Measurements from ENCODE around the gene ARL5B. TPM values are rescaled to one million over a fixed set of nuclear protein-coding genes. Genes with fewer than 3 reads are reported as not detected.

ARL5B gene
- total RNA-seq, 2 donors from 2014 or later: 7.6 to 7.7 TPM

DNA sequence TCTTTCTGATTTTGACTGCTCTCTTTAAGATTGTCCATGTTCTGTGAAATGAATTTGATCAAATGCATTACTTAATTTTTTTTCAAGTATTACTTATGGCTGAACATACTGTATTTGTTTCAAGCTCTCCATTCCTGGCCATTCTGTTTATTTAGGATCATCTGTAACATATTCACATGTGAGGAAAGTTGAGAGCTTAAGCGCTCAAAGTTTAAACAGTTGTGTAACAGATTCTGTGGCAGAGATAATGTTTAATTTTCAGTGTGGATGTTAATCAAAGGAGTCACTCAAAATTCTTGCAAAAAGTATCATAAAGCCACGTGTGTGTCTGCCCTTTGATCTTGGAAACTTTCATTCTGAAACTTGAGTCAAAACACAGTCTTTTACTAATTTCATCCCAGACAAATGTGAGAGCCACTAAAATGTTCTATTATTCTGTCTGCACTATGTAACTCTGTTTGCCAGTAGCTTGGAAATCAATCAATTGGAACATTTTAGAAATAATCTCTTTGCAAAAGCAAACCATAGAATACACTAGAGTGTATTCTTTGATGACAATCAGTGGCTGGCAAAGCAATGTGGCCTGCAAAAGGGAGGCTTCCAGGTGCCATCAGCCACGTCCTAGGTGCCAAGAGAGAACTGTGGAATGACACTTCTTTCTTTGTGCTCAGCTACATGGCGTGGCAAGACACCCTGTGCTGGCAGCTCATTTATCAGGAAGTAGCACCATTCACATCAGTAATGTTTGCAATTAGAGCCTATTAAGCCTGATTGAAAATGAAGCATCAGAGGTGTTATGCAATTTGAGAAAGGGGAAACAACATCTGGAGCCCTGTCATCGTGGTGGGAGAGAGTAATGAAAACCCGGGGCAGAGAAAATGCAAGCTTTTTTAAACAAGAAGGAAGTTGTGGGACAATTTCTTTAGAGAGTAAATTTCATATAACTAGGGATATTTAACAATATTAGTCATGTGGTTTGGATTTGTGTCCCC is 40.9 kb downstream of the ARL5B start:
- Mint-ChIP-seq H3K27ac (no peak overlapping the region), H3K27me3 (peaks cover 0 to 4% of the 10 kb centered on the region in 2 donors), H3K9me3 (no peaks in the 10 kb centered on the region), H3K36me3 (no peaks in the 10 kb centered on the region), H3K4me3 (no peak overlapping the region), H3K4me1 (ENCODE audit: low read depth in 2 of 2) (no peaks in the 10 kb centered on the region)
- ATAC-seq: no peak
- DNase-seq (ENCODE audit: low spot score): no peak

DNA sequence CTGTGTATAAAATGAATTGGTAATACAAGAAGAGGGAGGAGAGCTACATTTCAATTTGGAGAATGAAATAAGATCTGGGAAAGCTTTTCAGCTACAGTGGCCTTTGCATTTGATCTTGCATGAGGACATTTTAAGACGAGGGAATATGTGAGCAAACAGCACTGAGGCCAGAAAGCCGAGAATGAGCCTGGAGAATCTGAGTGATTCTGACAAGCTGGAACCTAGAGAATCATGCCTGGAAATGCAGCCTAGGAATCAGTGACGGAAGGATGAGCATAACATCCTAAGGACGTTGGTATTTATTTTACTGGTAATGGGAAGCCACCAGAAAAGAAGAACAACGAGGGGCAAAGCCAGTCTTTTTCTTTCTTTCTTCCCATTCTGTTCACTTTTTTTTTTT is 44.3 kb downstream of the ARL5B start:
- no peaks in the 10 kb centered on the region for H3K9me3 Mint-ChIP-seq
- no peak for DNase-seq (ENCODE audit: low spot score)
- no peak for ATAC-seq
- no peak overlapping the region for H3K27ac Mint-ChIP-seq
- no peak overlapping the region for H3K4me3 Mint-ChIP-seq
- no peaks in the 10 kb centered on the region for H3K36me3 Mint-ChIP-seq
- H3K4me1 Mint-ChIP-seq (ENCODE audit: low read depth in 2 of 2): no peaks in the 10 kb centered on the region
- H3K27me3 Mint-ChIP-seq: peaks cover 4 to 7% of the 10 kb centered on the region in 2 donors

DNA sequence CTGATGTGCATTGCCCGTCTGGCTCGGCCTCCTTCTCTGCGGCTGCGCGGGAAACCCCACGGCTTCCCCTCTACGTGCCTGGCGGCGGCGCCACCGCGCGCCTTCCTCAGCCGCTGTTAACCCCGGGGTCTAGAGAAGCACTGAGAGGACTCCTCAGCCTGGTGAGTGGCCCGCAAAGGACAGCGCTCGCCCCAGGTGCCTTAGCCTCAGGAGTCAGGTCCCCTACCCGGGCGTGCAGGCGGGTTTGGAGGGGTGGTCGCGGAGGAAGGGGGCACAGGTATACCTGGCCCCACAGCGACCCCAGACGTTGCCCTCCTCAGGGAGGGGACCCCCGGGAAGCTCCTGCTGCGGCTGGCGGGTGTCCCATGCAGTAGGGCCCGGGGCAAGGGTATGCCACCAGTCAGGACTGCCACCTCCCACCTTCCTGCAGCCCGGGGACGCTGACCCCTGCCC is 51.0 kb downstream of the ARL5B start:
- Mint-ChIP-seq H3K27me3 (peaks cover 4 to 7% of the 10 kb centered on the region in 2 donors), H3K4me1 (ENCODE audit: low read depth in 2 of 2) (no peaks in the 10 kb centered on the region), H3K4me3 (no peak overlapping the region), H3K36me3 (no peaks in the 10 kb centered on the region), H3K27ac (no peak overlapping the region), H3K9me3 (no peaks in the 10 kb centered on the region)
- DNase-seq (ENCODE audit: low spot score): no peak
- ATAC-seq: peak in 1 of 2 donors; percentile 28

DNA sequence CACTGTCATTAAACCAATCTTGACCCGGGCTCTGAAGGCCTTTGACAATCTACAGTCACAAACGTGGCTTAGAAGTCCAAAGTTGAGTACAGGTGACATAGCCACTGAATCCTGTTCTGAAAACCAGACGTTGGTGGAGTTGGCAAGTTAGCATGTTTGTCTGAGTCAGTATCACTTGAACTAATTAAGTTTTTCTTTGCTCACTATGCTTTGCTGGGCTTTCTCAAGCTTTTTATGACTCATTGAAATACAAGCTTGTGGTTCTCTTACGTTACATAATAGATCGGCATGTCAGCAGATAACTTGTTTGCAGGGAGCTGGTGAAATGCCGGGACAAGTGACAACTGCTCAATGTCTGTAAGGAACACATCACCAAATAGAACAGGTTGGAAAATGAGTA is 53.8 kb downstream of the ARL5B start:
- no peak overlapping the region for H3K4me3 Mint-ChIP-seq
- H3K4me1 Mint-ChIP-seq (ENCODE audit: low read depth in 2 of 2): no peaks in the 10 kb centered on the region
- DNase-seq (ENCODE audit: low spot score): no peak
- peaks cover 0 to 6% of the 10 kb centered on the region in 2 donors for H3K27me3 Mint-ChIP-seq
- ATAC-seq: no peak
- no peaks in the 10 kb centered on the region for H3K36me3 Mint-ChIP-seq
- no peak overlapping the region for H3K27ac Mint-ChIP-seq
- no peaks in the 10 kb centered on the region for H3K9me3 Mint-ChIP-seq

DNA sequence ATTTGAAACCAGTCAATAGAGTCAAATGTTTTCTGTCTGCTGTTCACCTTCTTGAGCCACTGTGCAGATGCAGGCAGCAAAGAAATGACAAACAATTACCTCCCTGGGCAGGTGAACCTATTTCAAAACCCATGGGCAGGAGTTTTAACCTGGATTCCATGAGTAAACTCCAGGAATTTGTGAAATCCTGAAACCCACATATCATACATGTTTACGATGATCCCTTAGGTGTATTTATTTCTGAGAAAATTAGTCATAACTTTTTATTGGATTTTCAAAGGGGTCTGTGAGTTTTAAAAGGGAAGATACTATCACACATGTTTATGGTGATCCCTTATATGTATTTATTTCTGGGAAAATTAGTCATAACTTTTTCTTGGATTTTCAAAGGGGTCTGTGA is 59.8 kb downstream of the ARL5B start:
- H3K27me3 Mint-ChIP-seq: peaks cover 0 to 10% of the 10 kb centered on the region in 2 donors
- H3K9me3 Mint-ChIP-seq: no peaks in the 10 kb centered on the region
- H3K4me3 Mint-ChIP-seq: no peak overlapping the region
- H3K36me3 Mint-ChIP-seq: no peaks in the 10 kb centered on the region
- DNase-seq (ENCODE audit: low spot score) (no peak), ATAC-seq (no peak)
- no peak overlapping the region for H3K27ac Mint-ChIP-seq
- no peaks in the 10 kb centered on the region for H3K4me1 Mint-ChIP-seq (ENCODE audit: low read depth in 2 of 2)

DNA sequence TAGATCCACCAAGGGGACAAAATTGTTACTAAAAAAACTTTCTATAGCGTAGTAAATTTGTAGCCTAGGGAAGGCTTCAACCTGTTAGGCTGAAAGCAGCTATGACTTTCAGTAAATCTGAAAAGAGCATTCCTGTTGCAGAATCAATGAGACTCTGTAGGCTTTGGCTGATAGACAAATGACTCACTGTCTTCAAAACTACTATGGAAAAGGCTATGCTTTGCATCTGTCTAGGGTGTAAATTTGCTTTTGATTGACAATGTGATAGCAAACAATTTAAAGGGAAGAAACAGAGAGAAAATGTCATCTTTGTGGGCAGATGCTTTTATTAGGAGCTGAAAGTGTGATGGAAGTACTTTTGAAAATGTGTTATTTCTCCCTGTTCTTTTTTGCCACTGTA is 60.6 kb downstream of the ARL5B start:
- Mint-ChIP-seq H3K27me3 (peaks cover 0 to 10% of the 10 kb centered on the region in 2 donors), H3K36me3 (no peaks in the 10 kb centered on the region), H3K4me3 (no peak overlapping the region), H3K4me1 (ENCODE audit: low read depth in 2 of 2) (no peaks in the 10 kb centered on the region), H3K9me3 (no peaks in the 10 kb centered on the region), H3K27ac (no peak overlapping the region)
- no peak for DNase-seq (ENCODE audit: low spot score)
- ATAC-seq: no peak

DNA sequence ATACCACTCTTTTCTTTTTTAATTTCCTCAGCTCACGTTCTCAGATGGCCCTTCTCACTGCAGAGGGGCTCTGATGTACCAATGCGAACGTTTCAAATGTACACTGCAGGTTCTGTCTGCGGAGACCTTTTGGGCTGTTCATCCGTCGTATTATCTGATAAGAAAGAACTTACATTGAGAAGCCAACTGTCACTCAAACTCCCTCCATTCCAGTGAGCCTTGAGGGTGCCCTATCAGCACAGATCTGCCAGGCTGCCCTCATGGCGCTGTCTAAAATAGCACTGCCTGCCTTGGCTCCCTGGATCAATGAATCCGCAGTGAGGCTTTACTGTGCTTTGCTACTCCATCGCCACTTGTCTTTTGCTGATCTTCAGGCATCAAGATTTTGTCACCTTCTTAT is 61.8 kb downstream of the ARL5B start:
- no peak overlapping the region for H3K27ac Mint-ChIP-seq
- no peaks in the 10 kb centered on the region for H3K36me3 Mint-ChIP-seq
- H3K4me3 Mint-ChIP-seq: no peak overlapping the region
- no peaks in the 10 kb centered on the region for H3K9me3 Mint-ChIP-seq
- H3K4me1 Mint-ChIP-seq (ENCODE audit: low read depth in 2 of 2): no peaks in the 10 kb centered on the region
- DNase-seq (ENCODE audit: low spot score) (no peak), ATAC-seq (no peak)
- peaks cover 0 to 8% of the 10 kb centered on the region in 2 donors for H3K27me3 Mint-ChIP-seq

DNA sequence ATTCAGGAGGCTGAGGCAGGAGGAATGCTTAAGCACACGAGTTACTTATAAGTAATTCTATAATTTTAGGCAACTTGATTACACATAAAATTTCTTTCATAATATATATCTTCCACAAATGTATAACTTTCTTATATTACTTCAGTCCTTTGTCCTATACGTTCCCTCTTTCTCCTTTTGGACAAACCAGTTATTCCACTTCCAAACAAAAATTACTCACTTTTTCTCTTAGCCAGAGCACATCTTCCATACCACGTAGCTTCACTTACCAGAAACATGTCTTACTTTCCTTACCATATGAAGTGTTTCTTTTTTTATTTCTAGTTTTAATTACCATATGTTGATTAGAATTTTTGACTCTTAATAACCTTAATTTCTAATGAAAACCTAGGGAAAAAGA is 64.6 kb downstream of the ARL5B start:
- H3K4me1 Mint-ChIP-seq (ENCODE audit: low read depth in 2 of 2): no peaks in the 10 kb centered on the region
- no peaks in the 10 kb centered on the region for H3K36me3 Mint-ChIP-seq
- ATAC-seq (no peak), DNase-seq (ENCODE audit: low spot score) (no peak)
- peaks cover 0 to 8% of the 10 kb centered on the region in 2 donors for H3K27me3 Mint-ChIP-seq
- no peaks in the 10 kb centered on the region for H3K9me3 Mint-ChIP-seq
- no peak overlapping the region for H3K4me3 Mint-ChIP-seq
- no peak overlapping the region for H3K27ac Mint-ChIP-seq

Other genes with a start within 250 kb of the ARL5B start
- 10 to 100 TPM; 14.1 to 23.6 TPM for gene NSUN6, start 7.8 kb upstream of the ARL5B start, total RNA-seq